ENCODE data around the gene RTRAF. TPM values are rescaled to one million over a fixed set of nuclear protein-coding genes. Genes with fewer than 3 reads are reported as not detected.

The RTRAF gene
- total and polyA plus RNA-seq, 2 experiments from 2014 or later = 150 to 729 TPM

GRCh38 chr14:51962711-51963110, 26.6 kb upstream of the RTRAF start (continued):
- TF ChIP-seq JUNB (IDR thresholded peaks at IDR 0.05; ENCODE audit: unreplicated experiment) = no peak
- no peak for TF ChIP-seq POLR2AphosphoS5 (IDR thresholded peaks at IDR 0.05; ENCODE audit: low read depth)
- TF ChIP-seq ZNF114 (CRISPR knock-in tag; IDR thresholded peaks at IDR 0.05) = no peak
- TF ChIP-seq STAT1 (IDR thresholded peaks at IDR 0.05; ENCODE audit: unreplicated experiment) = no peak

DNA sequence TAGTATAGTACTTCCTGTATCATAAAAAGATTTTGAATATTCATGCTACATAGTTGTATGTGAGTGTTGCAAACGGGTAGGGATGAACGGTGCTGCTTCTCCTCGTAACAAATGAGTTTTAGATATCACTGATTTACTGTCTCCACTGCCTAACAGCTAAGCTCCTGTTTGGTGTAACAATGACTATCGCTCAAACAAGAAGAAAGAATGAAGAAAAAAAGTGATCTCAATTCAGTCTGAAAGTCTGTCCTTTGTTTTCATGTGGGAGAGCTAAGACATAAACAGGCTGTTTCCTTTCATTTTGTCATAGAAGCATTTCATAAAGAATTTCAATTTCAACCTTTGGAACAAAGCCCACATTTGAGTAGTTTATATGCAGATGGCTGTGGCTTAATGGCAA, 26.1 kb upstream of the RTRAF start:
- Mint-ChIP-seq H3K27ac (no peak overlapping the region), H3K36me3 (ENCODE audit: low read depth) (peaks cover 21% of the 10 kb centered on the region), H3K4me1 (peaks cover 5% of the 10 kb centered on the region), H3K4me3 (no peak overlapping the region), H3K9me3 (peaks cover 19% of the 10 kb centered on the region), H3K27me3 (ENCODE audit: insufficient read depth, low read depth, poor library complexity) (peaks cover 4% of the 10 kb centered on the region)
- Histone ChIP-seq H3K9me2 (ENCODE audit: insufficient read depth) (no peaks in the 10 kb centered on the region), H3K4me2 (no peak overlapping the region), H2AFZ (no peak overlapping the region), H3K36me3 (ENCODE audit: insufficient read depth) (no peaks in the 10 kb centered on the region), H3F3A (replicated peaks; ENCODE audit: low read depth) (no peaks in the 10 kb centered on the region), H3K27ac (ENCODE audit: low read depth) (no peak overlapping the region), H3K79me2 (replicated peaks; ENCODE audit: insufficient read depth) (no peaks in the 10 kb centered on the region), H4K20me1 (replicated peaks; ENCODE audit: insufficient read depth) (no peaks in the 10 kb centered on the region), H3K27me3 (ENCODE audit: insufficient read depth) (no peaks in the 10 kb centered on the region), H3K4me3 (no peak overlapping the region), H3K4me1 (ENCODE audit: insufficient read depth) (no peaks in the 10 kb centered on the region)
- DNase-seq (ENCODE audit: low spot score) (no peak), ATAC-seq (no peak)
- TF ChIP-seq EZH2phosphoT487 (IDR thresholded peaks at IDR 0.05; ENCODE audit: unreplicated experiment) (no peak), ETS1 (IDR thresholded peaks at IDR 0.05) (no peak), JUNB (IDR thresholded peaks at IDR 0.05; ENCODE audit: unreplicated experiment) (no peak), EZH2 (IDR thresholded peaks at IDR 0.05; ENCODE audit: low read depth, unreplicated experiment) (no peak), POLR2AphosphoS5 (IDR thresholded peaks at IDR 0.05; ENCODE audit: low read depth) (no peak), ZNF331 (CRISPR knock-in tag; IDR thresholded peaks at IDR 0.05; ENCODE audit: low read depth) (no peak)
- TF ChIP-seq, protein P1, sequence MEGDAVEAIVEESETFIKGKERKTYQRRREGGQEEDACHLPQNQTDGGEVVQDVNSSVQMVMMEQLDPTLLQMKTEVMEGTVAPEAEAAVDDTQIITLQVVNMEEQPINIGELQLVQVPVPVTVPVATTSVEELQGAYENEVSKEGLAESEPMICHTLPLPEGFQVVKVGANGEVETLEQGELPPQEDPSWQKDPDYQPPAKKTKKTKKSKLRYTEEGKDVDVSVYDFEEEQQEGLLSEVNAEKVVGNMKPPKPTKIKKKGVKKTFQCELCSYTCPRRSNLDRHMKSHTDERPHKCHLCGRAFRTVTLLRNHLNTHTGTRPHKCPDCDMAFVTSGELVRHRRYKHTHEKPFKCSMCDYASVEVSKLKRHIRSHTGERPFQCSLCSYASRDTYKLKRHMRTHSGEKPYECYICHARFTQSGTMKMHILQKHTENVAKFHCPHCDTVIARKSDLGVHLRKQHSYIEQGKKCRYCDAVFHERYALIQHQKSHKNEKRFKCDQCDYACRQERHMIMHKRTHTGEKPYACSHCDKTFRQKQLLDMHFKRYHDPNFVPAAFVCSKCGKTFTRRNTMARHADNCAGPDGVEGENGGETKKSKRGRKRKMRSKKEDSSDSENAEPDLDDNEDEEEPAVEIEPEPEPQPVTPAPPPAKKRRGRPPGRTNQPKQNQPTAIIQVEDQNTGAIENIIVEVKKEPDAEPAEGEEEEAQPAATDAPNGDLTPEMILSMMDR (conservative IDR thresholded peaks at IDR 0.05; ENCODE audit: low read depth in 2 of 2) = no peak

- Mint-ChIP-seq H3K27ac (no peak overlapping the region), H3K4me1 (peaks cover 3% of the 10 kb centered on the region), H3K27me3 (ENCODE audit: insufficient read depth, low read depth, poor library complexity) (peaks cover 3% of the 10 kb centered on the region), H3K4me3 (no peak overlapping the region), H3K9me3 (no peaks in the 10 kb centered on the region), H3K36me3 (ENCODE audit: low read depth) (no peaks in the 10 kb centered on the region)
- Histone ChIP-seq H3F3A (replicated peaks; ENCODE audit: low read depth) (no peaks in the 10 kb centered on the region), H3K27me3 (ENCODE audit: insufficient read depth) (no peaks in the 10 kb centered on the region), H3K79me2 (replicated peaks; ENCODE audit: insufficient read depth) (no peaks in the 10 kb centered on the region), H4K20me1 (replicated peaks; ENCODE audit: insufficient read depth) (no peaks in the 10 kb centered on the region), H3K9me2 (ENCODE audit: insufficient read depth) (no peaks in the 10 kb centered on the region), H3K4me1 (ENCODE audit: insufficient read depth) (no peaks in the 10 kb centered on the region), H3K4me2 (no peak overlapping the region), H3K27ac (ENCODE audit: low read depth) (no peak overlapping the region), H3K36me3 (ENCODE audit: insufficient read depth) (no peaks in the 10 kb centered on the region), H2AFZ (no peak overlapping the region), H3K4me3 (no peak overlapping the region)
- DNase-seq (ENCODE audit: low spot score) = no peak
- ATAC-seq = no peak
- TF ChIP-seq, protein P2, sequence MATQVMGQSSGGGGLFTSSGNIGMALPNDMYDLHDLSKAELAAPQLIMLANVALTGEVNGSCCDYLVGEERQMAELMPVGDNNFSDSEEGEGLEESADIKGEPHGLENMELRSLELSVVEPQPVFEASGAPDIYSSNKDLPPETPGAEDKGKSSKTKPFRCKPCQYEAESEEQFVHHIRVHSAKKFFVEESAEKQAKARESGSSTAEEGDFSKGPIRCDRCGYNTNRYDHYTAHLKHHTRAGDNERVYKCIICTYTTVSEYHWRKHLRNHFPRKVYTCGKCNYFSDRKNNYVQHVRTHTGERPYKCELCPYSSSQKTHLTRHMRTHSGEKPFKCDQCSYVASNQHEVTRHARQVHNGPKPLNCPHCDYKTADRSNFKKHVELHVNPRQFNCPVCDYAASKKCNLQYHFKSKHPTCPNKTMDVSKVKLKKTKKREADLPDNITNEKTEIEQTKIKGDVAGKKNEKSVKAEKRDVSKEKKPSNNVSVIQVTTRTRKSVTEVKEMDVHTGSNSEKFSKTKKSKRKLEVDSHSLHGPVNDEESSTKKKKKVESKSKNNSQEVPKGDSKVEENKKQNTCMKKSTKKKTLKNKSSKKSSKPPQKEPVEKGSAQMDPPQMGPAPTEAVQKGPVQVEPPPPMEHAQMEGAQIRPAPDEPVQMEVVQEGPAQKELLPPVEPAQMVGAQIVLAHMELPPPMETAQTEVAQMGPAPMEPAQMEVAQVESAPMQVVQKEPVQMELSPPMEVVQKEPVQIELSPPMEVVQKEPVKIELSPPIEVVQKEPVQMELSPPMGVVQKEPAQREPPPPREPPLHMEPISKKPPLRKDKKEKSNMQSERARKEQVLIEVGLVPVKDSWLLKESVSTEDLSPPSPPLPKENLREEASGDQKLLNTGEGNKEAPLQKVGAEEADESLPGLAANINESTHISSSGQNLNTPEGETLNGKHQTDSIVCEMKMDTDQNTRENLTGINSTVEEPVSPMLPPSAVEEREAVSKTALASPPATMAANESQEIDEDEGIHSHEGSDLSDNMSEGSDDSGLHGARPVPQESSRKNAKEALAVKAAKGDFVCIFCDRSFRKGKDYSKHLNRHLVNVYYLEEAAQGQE (IDR thresholded peaks at IDR 0.05; ENCODE audit: unreplicated experiment) = no peak
These were observed 21.8 kb upstream of the RTRAF start for GRCh38 chr14:51967521-51967920.
